C1 segment of cervical spinal cord (tissue), 14 donors: ENCODE results near the gene CYTH3.

Experiments used
- DNase-seq, 14 donors: peaks; one replicate each; lab custom pipeline; 2025; lab: John Stamatoyannopoulos, UW

Gene CYTH3

GRCh38 chr7:6167587-6168476, 104.6 kb downstream of the CYTH3 start:
- DNase-seq = no peak

- DNase-seq = peak in 1 of 14 donors; percentile 8
These were observed 105.3 kb downstream of the CYTH3 start for GRCh38 chr7:6167004-6167551.

- no peak for DNase-seq
These were observed 106.0 kb downstream of the CYTH3 start for GRCh38 chr7:6166443-6166891.

GRCh38 chr7:6165521-6166320, 106.7 kb downstream of the CYTH3 start:
- DNase-seq = no peak

- no peak for DNase-seq
These were observed 107.3 kb downstream of the CYTH3 start for GRCh38 chr7:6165075-6165474.

GRCh38 chr7:6164491-6164890, 107.9 kb downstream of the CYTH3 start:
- DNase-seq = no peak

GRCh38 chr7:6164010-6164409, 108.4 kb downstream of the CYTH3 start:
- no peak for DNase-seq

GRCh38 chr7:6163402-6163801, 109.0 kb downstream of the CYTH3 start:
- DNase-seq = no peak

- no peak for DNase-seq
These were observed 109.6 kb downstream of the CYTH3 start for GRCh38 chr7:6162650-6163366.

- DNase-seq = no peak
These were observed 110.1 kb downstream of the CYTH3 start for GRCh38 chr7:6162331-6162620.

- no peak for DNase-seq
These were observed 110.7 kb downstream of the CYTH3 start for GRCh38 chr7:6161463-6162330.

- peak in 7 of 14 donors; percentile 9 to 55 (median 27) for DNase-seq
These were observed 112.2 kb downstream of the CYTH3 start for GRCh38 chr7:6160191-6160623.

- no peak for DNase-seq
These were observed 112.8 kb downstream of the CYTH3 start for GRCh38 chr7:6159524-6160031.

GRCh38 chr7:6159097-6159483, 113.3 kb downstream of the CYTH3 start:
- DNase-seq = no peak

GRCh38 chr7:6158424-6159096, 113.9 kb downstream of the CYTH3 start:
- DNase-seq = peak in 6 of 14 donors; percentile 11 to 79 (median 28)

GRCh38 chr7:6157685-6158423, 114.6 kb downstream of the CYTH3 start:
- no peak for DNase-seq

- no peak for DNase-seq
These were observed 115.7 kb downstream of the CYTH3 start for GRCh38 chr7:6156734-6157133.

GRCh38 chr7:6155596-6155995, 116.8 kb downstream of the CYTH3 start:
- no peak for DNase-seq
